Sigmoid colon (tissue), 7 donors: Measurements from ENCODE around the gene TUBGCP2. TPM values are rescaled to one million over a fixed set of nuclear protein-coding genes. Genes with fewer than 3 reads are reported as not detected.

Source experiments
- DNase-seq: peaks from one replicate; pipeline ENCODE4 v3.0.0-alpha.2; 2019
- H3K27ac ChIP-seq, 4 donors: fragments of 200-600 bp; sonication (generic); one replicate each; pipeline ENCODE4 v1.5.1; 2016 to 2019; ENCODE audit warnings: mild to moderate bottlenecking in 1 of 4
- H3K27me3 ChIP-seq, 3 donors: fragments of 200-600 bp; sonication (generic); one replicate each; pipeline ENCODE4 v1.5.1; 2019; ENCODE audit warnings: mild to moderate bottlenecking in 1 of 3
- H3K36me3 ChIP-seq, 4 donors: fragments of 200-600 bp; sonication (generic); one replicate each; pipeline ENCODE4 v1.5.1; 2016 to 2019
- H3K4me1 ChIP-seq, 4 donors: fragments of 200-600 bp; sonication (generic); one replicate each; pipeline ENCODE4 v1.5.1; 2017 to 2019
- H3K4me3 ChIP-seq, 4 donors: fragments of 200-600 bp; sonication (generic); one replicate each; pipeline ENCODE4 v1.5.1; 2017 to 2019; ENCODE audit warnings: mild to moderate bottlenecking in 2 of 4, moderate library complexity in 1 of 4
- H3K9me3 ChIP-seq, 4 donors: fragments of 200-600 bp in 3 of 4; sonication (generic) in 3 of 4; one replicate each; pipeline versions ENCODE4 v1.5.1 to v1.6.1; 2013 to 2019
- CTCF ChIP-seq, 4 experiments: fragments of 450-650 bp in 3 of 4; fragments of 200-600 bp in 1 of 4; IDR thresholded peaks; one replicate each; pipeline ENCODE4 v1.5.1; 2016 to 2019; ENCODE audit warnings: antibody characterized with exemption in 4 of 4, mild to moderate bottlenecking in 3 of 4, moderate library complexity in 2 of 4
- EP300 ChIP-seq, 4 donors: sonication (generic); formaldehyde crosslinking; IDR thresholded peaks; one replicate each; pipeline ENCODE4 v1.6.1; 2017; ENCODE audit warnings: antibody characterized with exemption in 4 of 4
- POLR2A ChIP-seq, 2 donors: fragments of 450-650 bp; IDR thresholded peaks; one replicate each; pipeline ENCODE4 v1.6.1; 2016; ENCODE audit warnings: antibody characterized with exemption in 2 of 2, mild to moderate bottlenecking in 2 of 2, moderate library complexity in 2 of 2
- POLR2AphosphoS5 ChIP-seq, 4 donors: sonication (generic); formaldehyde crosslinking; IDR thresholded peaks; one replicate each; pipeline ENCODE4 v1.6.1; 2017; ENCODE audit warnings: antibody characterized with exemption in 4 of 4
- WGBS, 2 donors: extraction: QIAGEN DNeasy Blood & Tissue Kit; methylation state at CpG; one replicate each; pipeline ENCODE4 v1.1.7; 2013; 5-methylcytosine and 5-hydroxymethylcytosine counted together
- intact Hi-C: fragments of 100-400 bp; cut with DNase I; formaldehyde crosslinking; loops from one replicate; pipeline ENCODE4 v1.15.1; 2023
- polyA plus RNA-seq, 3 donors: library from polyadenylated mRNA; stranded (reverse); fragments of 200-250 nt; gene quantifications; one replicate each; pipeline ENCODE4 v1.2.3, GENCODE V29; 2013
- total RNA-seq, 4 donors: library from RNA; depleted of rRNA; stranded (reverse); fragments of >200 nt; gene quantifications; one replicate each; pipeline ENCODE4 v1.1.0, GENCODE V29; 2016
- donor health status: healthy with polysubstance abuse.
- donor health status: Bipolar disorder and iron deficiency.
- donor health status: healthy.

The TUBGCP2 gene
- total and polyA plus RNA-seq, 7 donors: 13.8 to 51.1 (median 27.2) TPM

GRCh38 chr10:133347710-133348517 lies 39.2 kb upstream of the TUBGCP2 start:
- H3K9me3 ChIP-seq: no peaks in the 10 kb centered on the region
- 26 to 57% methylated on average over 16 of the region's 16 CpGs for WGBS, 2 donors
- intact Hi-C loops: no loop called here

GRCh38 chr10:133346413-133346812 lies 37.7 kb upstream of the TUBGCP2 start:
- intact Hi-C loops: no loop called here
- Histone ChIP-seq H3K4me1 (no peaks in the 10 kb centered on the region), H3K4me3 (no peak overlapping the region), H3K27me3 (peaks cover 4 to 79% (median 21%) of the 10 kb centered on the region in 3 donors), H3K27ac (no peak overlapping the region), H3K36me3 (no peaks in the 10 kb centered on the region), H3K9me3 (no peaks in the 10 kb centered on the region)
- WGBS, 2 donors: 52 to 54% methylated on average over 11 of the region's 11 CpGs
- TF ChIP-seq POLR2AphosphoS5 (IDR thresholded peaks at IDR 0.05): no peak
- no peak for TF ChIP-seq POLR2A (IDR thresholded peaks at IDR 0.05)
- TF ChIP-seq EP300 (IDR thresholded peaks at IDR 0.05): no peak
- no peak for TF ChIP-seq CTCF (IDR thresholded peaks at IDR 0.05)
- DNase-seq: no peak

More at GRCh38 chr10:133347710-133348517, 39.2 kb upstream of the TUBGCP2 start:
- Histone ChIP-seq H3K4me3 (no peak overlapping the region), H3K27ac (no peak overlapping the region), H3K27me3 (peaks cover 4 to 70% (median 21%) of the 10 kb centered on the region in 3 donors), H3K36me3 (no peaks in the 10 kb centered on the region), H3K4me1 (no peaks in the 10 kb centered on the region)
- no peak for DNase-seq
- TF ChIP-seq EP300 (IDR thresholded peaks at IDR 0.05) (no peak), POLR2AphosphoS5 (IDR thresholded peaks at IDR 0.05) (no peak), POLR2A (IDR thresholded peaks at IDR 0.05) (no peak), CTCF (IDR thresholded peaks at IDR 0.05) (no peak)

GRCh38 chr10:133344236-133344635 lies 35.6 kb upstream of the TUBGCP2 start:
- Histone ChIP-seq H3K4me1 (no peaks in the 10 kb centered on the region), H3K4me3 (no peak overlapping the region), H3K36me3 (no peaks in the 10 kb centered on the region), H3K27ac (no peak overlapping the region), H3K9me3 (no peaks in the 10 kb centered on the region), H3K27me3 (peaks cover 4 to 83% (median 17%) of the 10 kb centered on the region in 3 donors)
- 74 to 75% methylated on average over 5 of the region's 5 CpGs for WGBS, 2 donors
- no peak for TF ChIP-seq POLR2A (IDR thresholded peaks at IDR 0.05)
- TF ChIP-seq EP300 (IDR thresholded peaks at IDR 0.05): no peak
- TF ChIP-seq POLR2AphosphoS5 (IDR thresholded peaks at IDR 0.05): no peak
- TF ChIP-seq CTCF (IDR thresholded peaks at IDR 0.05): no peak
- intact Hi-C loops: no loop called here
- no peak for DNase-seq

- 48 to 59% methylated on average over 9 of the region's 9 CpGs for WGBS, 2 donors
- DNase-seq: no peak
- Histone ChIP-seq H3K27me3 (peaks cover 4 to 84% (median 23%) of the 10 kb centered on the region in 3 donors), H3K4me1 (no peaks in the 10 kb centered on the region), H3K4me3 (no peak overlapping the region), H3K36me3 (no peaks in the 10 kb centered on the region), H3K27ac (no peak overlapping the region), H3K9me3 (no peaks in the 10 kb centered on the region)
- intact Hi-C loops: no loop called here
- no peak for TF ChIP-seq POLR2A (IDR thresholded peaks at IDR 0.05)
- TF ChIP-seq POLR2AphosphoS5 (IDR thresholded peaks at IDR 0.05): no peak
- no peak for TF ChIP-seq EP300 (IDR thresholded peaks at IDR 0.05)
- no peak for TF ChIP-seq CTCF (IDR thresholded peaks at IDR 0.05)
Measured at GRCh38 chr10:133343558-133343957, 34.9 kb upstream of the TUBGCP2 start.
